Fibroblast of pulmonary artery (primary cell): ENCODE data around the gene EXOSC2.

ENCODE experiments used
- DNase-seq: peaks from one replicate; pipeline ENCODE4 v3.0.0-alpha.2; 2010; ENCODE audit warnings: low read depth
- H3K4me3 ChIP-seq: replicated peaks from 2 replicates; pipeline ENCODE4 v1.5.1; 2011; ENCODE audit warnings: low read depth, mild to moderate bottlenecking, control low read depth, low read length, moderate library complexity
- CTCF ChIP-seq: IDR thresholded peaks from 2 replicates; pipeline ENCODE4 v1.5.1; 2011; ENCODE audit warnings: mild to moderate bottlenecking, control low read depth, low read length, inconsistent platforms; ENCODE audit errors: missing control alignments

The EXOSC2 gene

GRCh38 chr9:130668196-130668595 lies 25.4 kb upstream of the EXOSC2 start:
- no peak for TF ChIP-seq CTCF
- no peak for DNase-seq
- no peak overlapping the region for H3K4me3 ChIP-seq

DNA sequence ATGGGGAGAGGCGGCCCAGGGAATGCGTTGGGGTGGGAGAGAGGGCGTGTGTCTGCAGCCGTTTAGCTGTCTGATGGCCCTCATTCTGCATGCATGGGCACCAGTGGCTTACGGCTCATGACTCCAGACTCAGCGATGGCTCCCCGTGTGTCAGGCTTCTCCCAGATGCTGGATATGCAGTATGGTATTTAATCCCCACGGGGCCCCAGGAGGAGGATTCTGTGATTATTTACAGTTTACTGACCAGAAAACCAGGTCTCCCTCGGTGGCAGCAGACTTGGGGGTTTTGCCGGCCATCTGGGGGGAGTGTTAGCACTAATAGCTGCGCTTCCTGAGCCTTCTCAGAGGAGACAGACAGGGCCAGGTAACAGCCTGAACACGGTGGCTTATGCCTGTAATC lies 24.9 kb upstream of the EXOSC2 start:
- no peak overlapping the region for H3K4me3 ChIP-seq
- DNase-seq, result no peak
- TF ChIP-seq CTCF, result no peak

GRCh38 chr9:130669965-130670364 lies 23.6 kb upstream of the EXOSC2 start:
- TF ChIP-seq CTCF, result no peak
- DNase-seq, result no peak
- no peak overlapping the region for H3K4me3 ChIP-seq

DNA sequence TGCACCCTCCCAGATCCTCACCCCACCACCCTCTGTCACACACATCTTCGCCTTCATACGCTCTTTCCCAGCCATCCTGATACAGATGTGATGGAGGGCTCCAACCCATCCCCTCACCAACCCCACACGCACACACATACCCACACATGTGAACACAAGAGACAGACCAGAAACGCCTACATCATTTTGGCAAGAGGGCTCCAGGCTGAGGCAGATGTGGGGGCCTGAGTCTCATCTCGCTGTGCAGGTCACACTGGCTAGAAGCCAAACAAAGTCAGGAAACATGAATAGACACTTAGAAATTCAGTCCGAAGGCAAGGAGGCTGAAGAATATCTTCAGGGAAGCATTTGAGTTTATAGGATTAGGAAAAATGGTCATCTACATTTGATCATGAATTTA lies 22.9 kb upstream of the EXOSC2 start:
- DNase-seq, result peak; percentile 21
- no peak for TF ChIP-seq CTCF
- H3K4me3 ChIP-seq, result no peak overlapping the region

GRCh38 chr9:130672466-130672865 lies 21.1 kb upstream of the EXOSC2 start:
- no peak overlapping the region for H3K4me3 ChIP-seq
- no peak for TF ChIP-seq CTCF
- DNase-seq, result no peak

- H3K4me3 ChIP-seq, result no peak overlapping the region
- DNase-seq, result no peak
- TF ChIP-seq CTCF, result no peak
Observed at GRCh38 chr9:130672933-130673615, 20.5 kb upstream of the EXOSC2 start.

DNA sequence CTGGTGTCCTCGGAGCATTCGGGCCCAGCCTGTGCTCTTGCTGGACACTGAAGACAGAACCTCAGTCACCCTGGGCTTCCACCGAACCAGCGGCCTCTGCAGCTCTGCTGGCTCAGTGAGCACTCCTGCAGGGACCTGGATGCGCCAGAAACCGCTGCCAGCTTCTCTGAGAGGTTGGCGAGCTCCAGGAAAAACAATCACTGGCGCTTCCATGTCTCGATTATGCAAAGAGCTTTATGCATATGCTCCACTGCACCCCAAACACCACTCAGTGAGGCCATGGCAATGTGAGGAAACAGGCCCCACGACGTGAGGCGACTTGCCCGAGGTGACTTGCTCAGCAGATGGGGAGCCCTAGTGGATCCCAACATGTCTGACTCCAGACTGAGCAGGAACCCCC lies 18.2 kb upstream of the EXOSC2 start:
- TF ChIP-seq CTCF, result no peak
- DNase-seq, result no peak
- no peak overlapping the region for H3K4me3 ChIP-seq
